Neuronal stem cell (in vitro differentiated cells): ENCODE data around the gene SCO2.
A peak's percentile ranks its signal among the peaks of the same experiment; 100 is the strongest.

Experiments
- DNase-seq: peaks from one replicate; pipeline ENCODE4 v3.0.0-alpha.2; 2013; ENCODE audit warnings: low spot score
- H2AFZ ChIP-seq: one replicate; pipeline ENCODE4 v1.6.1; 2013; ENCODE audit warnings: mild to moderate bottlenecking, low read length, inconsistent platforms
- H2AK5ac ChIP-seq: 2 replicates; pipeline ENCODE4 v1.6.1; 2013; ENCODE audit warnings: low read depth, mild to moderate bottlenecking, inconsistent platforms, low read length, moderate library complexity, mixed read lengths
- H2BK120ac ChIP-seq: 2 replicates; pipeline ENCODE4 v1.6.1; 2013; ENCODE audit warnings: low read depth, mild to moderate bottlenecking, inconsistent platforms, low read length, moderate library complexity, mixed read lengths
- H2BK12ac ChIP-seq: one replicate; pipeline ENCODE4 v1.6.1; 2013; ENCODE audit warnings: low read length, inconsistent platforms
- H2BK15ac ChIP-seq: 2 replicates; pipeline ENCODE4 v1.6.1; 2013; ENCODE audit warnings: mild to moderate bottlenecking, low read length, inconsistent platforms, mixed read lengths
- H2BK5ac ChIP-seq: one replicate; pipeline ENCODE4 v1.6.1; 2013; ENCODE audit warnings: inconsistent platforms, mild to moderate bottlenecking, low read length, moderate library complexity
- H3K14ac ChIP-seq: one replicate; pipeline ENCODE4 v1.6.1; 2013; ENCODE audit warnings: low read length, inconsistent platforms
- H3K18ac ChIP-seq: 2 replicates; pipeline ENCODE4 v1.6.1; 2013; ENCODE audit warnings: low read length, inconsistent platforms
- H3K23ac ChIP-seq: 2 replicates; pipeline ENCODE4 v1.6.1; 2013; ENCODE audit warnings: low read depth, mild to moderate bottlenecking, mixed read lengths, low read length, inconsistent platforms; ENCODE audit not compliant: poor library complexity
- H3K27ac ChIP-seq: replicated peaks from 3 replicates; pipeline ENCODE4 v1.5.1; 2013; ENCODE audit warnings: low read length, inconsistent platforms
- H3K27me3 ChIP-seq, 3 experiments: 2 replicates each; pipeline ENCODE4 v1.6.1; 2013; ENCODE audit warnings: low read length in 3 of 3, mild to moderate bottlenecking in 2 of 3, inconsistent platforms in 1 of 3, low read depth in 1 of 3, mixed read lengths in 1 of 3, moderate library complexity in 1 of 3; ENCODE audit not compliant: control insufficient read depth in 3 of 3, insufficient read depth in 3 of 3
- H3K36me3 ChIP-seq, 2 donors: replicated peaks in 1 of 2; 2 replicates each; pipeline ENCODE4 v1.6.1; 2013; ENCODE audit warnings: low read length in 2 of 2; ENCODE audit not compliant: control insufficient read depth in 2 of 2, insufficient read depth in 2 of 2
- H3K4ac ChIP-seq: 2 replicates; pipeline ENCODE4 v1.6.1; 2013; ENCODE audit warnings: inconsistent platforms, mild to moderate bottlenecking, low read length, moderate library complexity
- H3K4me1 ChIP-seq, 2 donors: 1 replicate in 1 of 2; 2 replicates in 1 of 2; pipeline ENCODE4 v1.6.1; 2013; ENCODE audit warnings: low read length in 2 of 2, low read depth in 1 of 2; ENCODE audit not compliant: control insufficient read depth in 2 of 2, insufficient read depth in 1 of 2
- H3K4me2 ChIP-seq: one replicate; pipeline ENCODE4 v1.6.1; 2013; ENCODE audit warnings: mild to moderate bottlenecking, low read length, inconsistent platforms; ENCODE audit not compliant: insufficient read depth, poor library complexity, severe bottlenecking
- H3K4me3 ChIP-seq, 2 donors: 2 replicates each; pipeline ENCODE4 v1.5.1; 2013; ENCODE audit warnings: low read length in 2 of 2, mild to moderate bottlenecking in 2 of 2, inconsistent platforms in 1 of 2, moderate library complexity in 1 of 2
- H3K79me1 ChIP-seq: one replicate; pipeline ENCODE4 v1.6.1; 2013; ENCODE audit warnings: low read depth, mild to moderate bottlenecking, inconsistent platforms, low read length, moderate library complexity
- H3K9ac ChIP-seq: one replicate; pipeline ENCODE4 v1.6.1; 2013; ENCODE audit warnings: mild to moderate bottlenecking, low read depth, low read length, inconsistent platforms; ENCODE audit not compliant: poor library complexity
- H3K9me3 ChIP-seq, 2 donors: replicated peaks in 1 of 2; 2 replicates each; pipeline versions ENCODE3 to v1.6.1; 2013; ENCODE audit warnings: low read length in 2 of 2, mild to moderate bottlenecking in 2 of 2, inconsistent platforms in 1 of 2, low read depth in 1 of 2, mixed read lengths in 1 of 2, moderate library complexity in 1 of 2; ENCODE audit not compliant: control insufficient read depth in 2 of 2, insufficient read depth in 1 of 2
- H4K8ac ChIP-seq: one replicate; pipeline ENCODE4 v1.6.1; 2013; ENCODE audit warnings: low read depth, mild to moderate bottlenecking, inconsistent platforms, low read length, moderate library complexity
- H4K91ac ChIP-seq: one replicate; pipeline ENCODE4 v1.6.1; 2013; ENCODE audit warnings: low read length, low read depth, mild to moderate bottlenecking, inconsistent platforms; ENCODE audit not compliant: poor library complexity
- WGBS, 2 donors: extraction: QIAGEN DNeasy Blood & Tissue Kit; methylation state at CpG; one replicate each; pipeline ENCODE4 v1.1.7; 2013; ENCODE audit warnings: missing lambda C conversion rate in 2 of 2, mixed read lengths in 1 of 2; ENCODE audit not compliant: insufficient read length in 2 of 2, insufficient replicate concordance in 1 of 2; ENCODE audit errors: extremely low coverage in 2 of 2; 5-methylcytosine and 5-hydroxymethylcytosine counted together

The SCO2 gene

DNA sequence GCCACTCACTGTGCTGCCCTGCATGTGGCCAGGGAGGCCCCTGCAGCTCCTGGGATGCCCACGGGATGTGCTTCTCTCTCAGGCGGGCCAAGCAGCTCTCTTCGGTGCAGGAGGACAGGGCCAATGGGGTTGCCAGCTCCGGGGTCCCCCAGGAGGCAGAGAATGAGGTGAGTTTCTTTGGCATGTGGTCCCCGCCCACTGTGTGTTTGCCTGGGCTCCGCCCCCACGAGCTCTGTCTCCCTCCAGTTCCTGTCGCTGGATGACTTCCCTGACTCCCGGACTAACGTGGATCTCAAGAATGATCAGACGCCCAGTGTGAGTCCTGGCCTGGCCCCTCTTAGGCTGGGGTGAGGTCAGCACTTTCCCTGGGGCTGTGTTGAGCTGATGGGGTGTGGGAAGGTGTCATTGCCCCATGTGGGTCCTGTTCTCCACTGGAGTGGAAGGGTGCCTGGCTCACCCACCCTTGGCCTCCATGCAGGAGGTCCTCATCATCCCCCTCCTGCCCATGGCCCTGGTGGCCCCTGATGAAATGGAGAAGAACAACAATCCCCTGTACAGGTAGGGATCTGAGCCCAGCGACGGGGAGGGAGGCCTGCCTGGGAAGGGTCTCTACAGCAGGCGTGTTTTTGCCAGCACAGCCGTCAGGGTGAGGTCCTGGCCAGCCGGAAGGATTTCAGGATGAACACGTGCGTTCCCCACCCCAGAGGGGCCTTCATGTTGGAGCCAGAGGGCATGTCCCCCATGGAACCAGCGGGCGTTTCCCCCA, 7.7 kb downstream of the SCO2 start:
- no peak overlapping the region for H2BK120ac ChIP-seq
- H3K9me3 ChIP-seq: no peaks in the 10 kb centered on the region
- H2BK5ac ChIP-seq: no peak overlapping the region
- H3K14ac ChIP-seq: no peak overlapping the region
- no peaks in the 10 kb centered on the region for H3K27me3 ChIP-seq
- H3K4me2 ChIP-seq: no peak overlapping the region
- peaks cover 54 to 79% of the 10 kb centered on the region in 2 donors for H3K36me3 ChIP-seq
- no peak overlapping the region for H3K4ac ChIP-seq
- H2BK15ac ChIP-seq: no peak overlapping the region
- no peak for DNase-seq
- H2AFZ ChIP-seq: no peak overlapping the region
- H3K9ac ChIP-seq: no peak overlapping the region
- WGBS, 2 donors: no CpG with 5 or more reads among the region's 20 CpGs
- no peak overlapping the region for H4K91ac ChIP-seq
- H3K23ac ChIP-seq: no peak overlapping the region
- no peak overlapping the region for H4K8ac ChIP-seq
- no peaks in the 10 kb centered on the region for H3K4me1 ChIP-seq
- H2AK5ac ChIP-seq: no peak overlapping the region
- peak overlapping the region in 1 of 2 donors; percentile 19 for H3K4me3 ChIP-seq
- H2BK12ac ChIP-seq: no peak overlapping the region
- H3K79me1 ChIP-seq: peaks cover 29% of the 10 kb centered on the region
- H3K27ac ChIP-seq: no peak overlapping the region
- no peak overlapping the region for H3K18ac ChIP-seq

DNA sequence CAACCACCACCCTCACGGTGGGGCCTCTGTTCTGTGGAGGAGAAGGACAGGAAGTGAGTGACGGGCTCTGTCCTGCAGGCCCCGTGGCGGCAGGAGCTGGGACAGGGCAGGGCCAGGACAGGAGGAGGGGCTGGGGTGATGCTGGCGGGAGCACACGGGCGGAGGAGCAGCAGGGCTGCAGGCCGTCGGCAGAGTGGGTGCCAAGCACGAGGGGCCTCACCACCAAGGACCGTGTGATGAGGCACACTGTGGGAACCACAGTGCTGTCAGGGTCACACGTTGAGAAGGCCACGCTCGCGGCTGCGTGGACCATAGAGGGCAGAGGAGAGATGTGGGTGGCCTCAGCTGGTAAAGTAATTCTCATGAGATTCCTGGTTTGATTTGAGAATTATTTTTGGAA, 8.5 kb downstream of the SCO2 start:
- Histone ChIP-seq H3K23ac (no peak overlapping the region), H2AFZ (no peak overlapping the region), H3K4me3 (no peak overlapping the region), H3K4me2 (no peak overlapping the region), H3K4me1 (no peaks in the 10 kb centered on the region), H3K27ac (no peak overlapping the region), H3K18ac (no peak overlapping the region), H3K14ac (no peak overlapping the region), H2BK12ac (no peak overlapping the region), H2AK5ac (no peak overlapping the region), H3K36me3 (peaks cover 50 to 79% of the 10 kb centered on the region in 2 donors), H2BK120ac (no peak overlapping the region), H4K8ac (no peak overlapping the region), H3K27me3 (peaks cover 0 to 2% (median 0%) of the 10 kb centered on the region in 3 experiments), H2BK5ac (no peak overlapping the region), H3K79me1 (peaks cover 28% of the 10 kb centered on the region), H4K91ac (no peak overlapping the region), H2BK15ac (no peak overlapping the region), H3K9ac (no peak overlapping the region), H3K4ac (no peak overlapping the region), H3K9me3 (no peaks in the 10 kb centered on the region)
- DNase-seq: no peak
- WGBS, 2 donors: no CpG with 5 or more reads among the region's 16 CpGs

DNA sequence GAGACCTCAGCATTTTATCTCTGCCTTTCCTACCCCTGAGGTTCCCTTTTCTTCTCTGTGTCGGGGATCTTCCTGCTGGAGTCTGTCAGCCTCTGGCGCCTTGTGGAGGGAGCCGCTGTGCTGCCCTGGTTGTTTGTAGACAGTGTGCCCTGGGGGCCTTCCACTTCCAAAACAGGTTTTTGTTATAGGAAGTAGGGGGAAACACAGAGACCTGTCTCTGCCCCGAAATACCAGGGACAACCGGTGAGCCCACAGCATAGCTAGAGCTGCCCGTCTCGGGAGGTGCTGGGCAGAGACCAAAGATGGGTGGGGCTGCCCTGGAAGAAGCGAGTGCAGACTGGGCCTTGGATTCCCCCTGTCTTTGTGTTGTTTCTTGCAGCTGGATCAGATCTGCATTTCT, 9.3 kb downstream of the SCO2 start:
- Histone ChIP-seq H3K4me1 (no peaks in the 10 kb centered on the region), H3K18ac (no peak overlapping the region), H3K27ac (no peak overlapping the region)

DNA sequence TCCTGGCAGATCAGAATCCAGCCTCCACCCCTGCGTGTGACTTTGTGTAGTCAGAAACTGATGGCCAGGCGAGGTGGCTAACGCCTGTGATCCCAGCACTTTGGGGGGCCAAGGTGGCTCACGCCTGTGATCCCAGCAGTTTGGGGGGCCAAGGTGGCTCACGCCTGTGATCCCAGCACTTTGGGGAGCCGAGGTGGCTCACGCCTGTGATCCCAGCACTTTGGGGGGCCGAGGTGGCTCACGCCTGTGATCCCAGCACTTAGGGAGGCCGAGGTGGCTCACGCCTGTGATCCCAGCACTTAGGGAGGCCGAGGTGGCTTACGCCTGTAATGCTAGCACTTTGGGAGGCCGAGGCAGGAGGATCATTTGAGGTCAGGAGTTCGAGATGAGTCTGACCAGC, 12.2 kb downstream of the SCO2 start:
- Histone ChIP-seq H2BK15ac (no peak overlapping the region), H3K27me3 (peaks cover 0 to 2% (median 0%) of the 10 kb centered on the region in 3 experiments), H3K4me3 (no peak overlapping the region), H3K23ac (no peak overlapping the region), H2BK5ac (no peak overlapping the region), H3K4me2 (no peak overlapping the region), H3K9me3 (no peaks in the 10 kb centered on the region), H3K4ac (no peak overlapping the region), H3K4me1 (peaks cover 4 to 6% of the 10 kb centered on the region in 2 donors), H4K91ac (no peak overlapping the region), H2AK5ac (no peak overlapping the region), H2BK12ac (no peak overlapping the region), H4K8ac (no peak overlapping the region), H3K27ac (no peak overlapping the region), H3K18ac (no peak overlapping the region), H3K9ac (peak overlapping the region; percentile 61), H3K36me3 (peaks cover 28 to 58% of the 10 kb centered on the region in 2 donors), H3K14ac (no peak overlapping the region), H3K79me1 (peaks cover 32% of the 10 kb centered on the region), H2BK120ac (no peak overlapping the region), H2AFZ (no peak overlapping the region)
- DNase-seq: no peak
- WGBS, 2 donors: no CpG with 5 or more reads among the region's 15 CpGs

More for the DNA sequence above, 9.3 kb downstream of the SCO2 start:
- no peak for DNase-seq
- H4K91ac ChIP-seq: no peak overlapping the region
- no CpG with 5 or more reads among the region's 8 CpGs for WGBS, 2 donors
- H3K14ac ChIP-seq: no peak overlapping the region
- peaks cover 29% of the 10 kb centered on the region for H3K79me1 ChIP-seq
- H3K9ac ChIP-seq: no peak overlapping the region
- no peak overlapping the region for H2BK12ac ChIP-seq
- no peak overlapping the region for H3K23ac ChIP-seq
- H3K27me3 ChIP-seq: peaks cover 0 to 2% (median 0%) of the 10 kb centered on the region in 3 experiments
- no peak overlapping the region for H2BK120ac ChIP-seq
- H3K4ac ChIP-seq: no peak overlapping the region
- peaks cover 42 to 72% of the 10 kb centered on the region in 2 donors for H3K36me3 ChIP-seq
- H3K4me2 ChIP-seq: no peak overlapping the region
- H3K9me3 ChIP-seq: no peaks in the 10 kb centered on the region
- H2AK5ac ChIP-seq: no peak overlapping the region
- no peak overlapping the region for H2AFZ ChIP-seq
- no peak overlapping the region for H2BK5ac ChIP-seq
- H2BK15ac ChIP-seq: no peak overlapping the region
- H4K8ac ChIP-seq: no peak overlapping the region
- H3K4me3 ChIP-seq: no peak overlapping the region
